NCI-H1694 treated with DMSO at 0.1 percent for 48 hours (cell line): ENCODE measurements around the gene ERI3.

Source experiments
- DNase-seq: peaks from one replicate; lab custom pipeline; 2025; lab: John Stamatoyannopoulos, UW

ERI3 gene

GRCh38 chr1:44236490-44237272, 118.4 kb downstream of the ERI3 start:
- no peak for DNase-seq

- no peak for DNase-seq
Measured at GRCh38 chr1:44235808-44236207, 119.2 kb downstream of the ERI3 start.

DNA sequence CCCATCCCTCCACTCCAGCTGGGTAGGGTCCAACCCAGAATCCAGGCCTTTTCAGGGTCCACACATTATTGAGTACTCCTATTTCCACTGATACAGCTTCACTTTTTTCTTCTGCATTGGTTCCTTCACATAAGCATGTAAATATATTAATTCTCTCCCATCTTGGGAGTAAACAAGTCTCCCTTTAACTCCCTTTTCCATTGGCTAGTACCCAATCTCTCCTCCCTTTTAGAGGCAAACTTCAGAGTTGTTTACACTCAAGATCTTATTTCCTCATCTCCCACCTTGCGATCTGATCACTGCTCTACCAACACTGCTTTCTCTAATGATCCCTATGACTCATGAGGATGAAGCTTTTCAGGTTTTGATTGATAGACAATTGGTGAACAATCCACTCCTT, 121.5 kb downstream of the ERI3 start:
- no peak for DNase-seq

GRCh38 chr1:44230796-44231195, 124.3 kb downstream of the ERI3 start:
- DNase-seq: no peak

DNA sequence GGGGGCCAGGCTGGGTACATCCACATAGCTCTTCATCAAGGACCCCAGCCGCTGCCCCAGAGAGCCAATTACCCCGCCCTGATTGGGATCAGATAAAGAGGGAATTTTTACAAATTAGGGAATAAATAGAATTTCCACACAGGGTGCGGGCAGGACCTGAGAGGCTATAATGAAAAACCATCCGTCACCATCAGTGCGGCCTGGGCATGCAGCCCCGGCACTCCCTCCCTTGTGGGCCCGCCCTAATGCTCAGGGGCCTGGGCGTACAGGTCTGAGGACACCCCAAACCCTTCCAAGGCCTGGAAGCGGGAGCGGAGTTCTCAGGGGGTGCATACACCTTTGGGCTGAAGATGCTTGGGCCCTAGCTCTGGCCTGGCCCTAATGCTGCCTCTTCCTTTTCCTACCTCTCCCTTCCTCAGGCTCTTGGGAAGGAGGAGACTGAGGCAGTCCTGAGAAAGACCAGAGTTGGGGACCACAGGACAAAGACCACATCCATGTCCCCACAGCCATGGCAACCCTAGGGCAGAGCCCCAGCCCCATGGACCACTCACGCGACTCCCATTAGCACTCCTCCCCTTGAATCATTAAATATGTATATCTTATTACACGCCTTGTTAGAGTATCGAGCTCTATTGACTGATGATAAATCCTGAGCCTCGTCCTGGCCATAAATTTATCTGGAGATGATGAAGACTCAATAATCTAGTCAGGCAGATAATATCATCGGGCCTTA, 125.5 kb downstream of the ERI3 start:
- DNase-seq: no peak

- no peak for DNase-seq
Measured at GRCh38 chr1:44228218-44228617, 126.8 kb downstream of the ERI3 start.

DNA sequence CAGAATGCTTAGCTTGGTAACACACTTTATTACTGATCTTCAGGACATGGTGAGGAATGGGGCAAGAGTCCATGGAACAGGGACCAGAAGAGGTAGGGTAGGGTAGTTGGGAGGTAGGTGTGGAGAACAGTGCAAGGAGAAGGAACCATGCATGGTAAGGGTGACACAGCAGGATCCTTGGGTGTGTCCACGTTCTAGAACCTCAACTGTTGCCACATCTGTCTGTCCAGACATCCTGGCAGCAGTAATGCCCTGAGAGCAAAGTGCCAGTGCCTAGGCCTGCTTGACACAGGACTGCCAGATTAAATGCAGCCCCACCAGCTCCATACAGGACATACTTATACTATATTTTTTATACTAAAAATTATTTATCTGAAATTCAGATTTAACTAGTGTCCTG, 127.8 kb downstream of the ERI3 start:
- DNase-seq: no peak

- DNase-seq: no peak
Measured at GRCh38 chr1:44225761-44226160, 129.3 kb downstream of the ERI3 start.

- DNase-seq: no peak
Measured at GRCh38 chr1:44223187-44223610, 131.9 kb downstream of the ERI3 start.

GRCh38 chr1:44222397-44223186, 132.5 kb downstream of the ERI3 start:
- no peak for DNase-seq

DNA sequence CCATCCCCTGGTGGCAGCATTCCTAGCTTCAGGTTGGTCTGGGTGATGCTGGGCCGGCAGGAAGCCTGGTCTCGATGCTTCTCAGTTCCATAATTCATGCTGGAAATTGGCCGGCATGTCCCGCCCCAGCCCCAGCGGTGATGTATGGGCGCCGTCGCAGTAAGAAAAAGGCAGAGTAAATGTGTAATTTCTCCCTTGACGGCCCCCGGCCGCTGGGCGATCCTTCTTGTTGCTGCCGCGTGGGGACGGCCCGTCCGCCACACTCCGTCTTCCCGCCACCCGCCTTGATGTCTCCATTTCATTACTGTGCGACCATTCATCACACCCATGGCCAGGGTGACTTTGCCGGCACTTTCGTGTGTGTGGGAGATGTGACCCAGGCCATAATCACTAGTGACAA, 133.3 kb downstream of the ERI3 start:
- no peak for DNase-seq

- no peak for DNase-seq
Measured at GRCh38 chr1:44220755-44221154, 134.3 kb downstream of the ERI3 start.

GRCh38 chr1:44220001-44220751, 134.9 kb downstream of the ERI3 start:
- no peak for DNase-seq

DNA sequence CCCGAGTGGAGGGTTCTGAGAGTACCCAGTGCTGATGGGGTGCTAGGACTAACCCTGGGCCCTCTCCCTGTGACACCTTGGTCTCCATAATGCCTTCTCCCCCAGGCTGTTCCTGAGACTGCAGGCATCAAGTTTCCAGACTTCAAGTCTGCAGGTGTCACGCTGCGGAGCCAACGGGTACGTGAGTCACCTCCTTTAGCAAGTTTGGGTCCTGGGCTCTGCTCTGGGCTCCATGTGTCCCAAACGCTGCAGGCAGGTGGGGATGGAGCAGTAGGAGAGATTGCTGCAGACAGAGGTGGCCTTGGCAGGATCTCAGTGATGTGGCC, 135.8 kb downstream of the ERI3 start:
- no peak for DNase-seq

DNA sequence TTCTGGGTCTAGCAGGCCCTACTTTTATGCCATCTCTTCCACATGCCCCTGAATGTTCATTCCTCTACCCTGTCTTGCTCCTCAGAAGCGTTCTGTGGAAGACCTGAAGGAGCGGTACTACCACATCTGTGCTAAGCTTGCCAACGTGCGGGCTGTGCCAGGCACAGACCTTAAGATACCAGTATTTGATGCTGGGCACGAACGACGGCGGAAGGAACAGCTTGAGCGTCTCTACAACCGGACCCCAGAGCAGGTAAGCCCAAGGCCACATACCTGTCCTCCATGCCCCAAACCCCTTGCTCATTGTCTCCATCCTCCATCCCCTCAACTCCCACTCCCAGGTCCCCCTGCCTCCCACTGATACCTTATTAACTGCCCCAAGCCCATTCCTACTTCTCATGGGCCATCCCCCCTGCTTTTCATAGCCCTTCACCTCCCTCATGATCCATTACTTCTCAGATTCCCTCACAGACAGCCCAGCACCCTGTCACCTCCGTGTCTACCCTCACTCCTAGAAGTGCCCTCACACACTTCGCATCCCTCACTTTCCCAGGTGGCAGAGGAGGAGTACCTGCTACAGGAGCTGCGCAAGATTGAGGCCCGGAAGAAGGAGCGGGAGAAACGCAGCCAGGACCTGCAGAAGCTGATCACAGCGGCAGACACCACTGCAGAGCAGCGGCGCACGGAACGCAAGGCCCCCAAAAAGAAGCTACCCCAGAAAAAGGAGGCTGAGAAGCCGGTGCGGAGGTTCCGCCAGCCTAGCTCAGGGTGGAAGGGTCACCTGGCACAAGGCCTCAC, 136.4 kb downstream of the ERI3 start:
- no peak for DNase-seq

GRCh38 chr1:44217809-44218410, 137.1 kb downstream of the ERI3 start:
- peak; percentile 34 for DNase-seq

DNA sequence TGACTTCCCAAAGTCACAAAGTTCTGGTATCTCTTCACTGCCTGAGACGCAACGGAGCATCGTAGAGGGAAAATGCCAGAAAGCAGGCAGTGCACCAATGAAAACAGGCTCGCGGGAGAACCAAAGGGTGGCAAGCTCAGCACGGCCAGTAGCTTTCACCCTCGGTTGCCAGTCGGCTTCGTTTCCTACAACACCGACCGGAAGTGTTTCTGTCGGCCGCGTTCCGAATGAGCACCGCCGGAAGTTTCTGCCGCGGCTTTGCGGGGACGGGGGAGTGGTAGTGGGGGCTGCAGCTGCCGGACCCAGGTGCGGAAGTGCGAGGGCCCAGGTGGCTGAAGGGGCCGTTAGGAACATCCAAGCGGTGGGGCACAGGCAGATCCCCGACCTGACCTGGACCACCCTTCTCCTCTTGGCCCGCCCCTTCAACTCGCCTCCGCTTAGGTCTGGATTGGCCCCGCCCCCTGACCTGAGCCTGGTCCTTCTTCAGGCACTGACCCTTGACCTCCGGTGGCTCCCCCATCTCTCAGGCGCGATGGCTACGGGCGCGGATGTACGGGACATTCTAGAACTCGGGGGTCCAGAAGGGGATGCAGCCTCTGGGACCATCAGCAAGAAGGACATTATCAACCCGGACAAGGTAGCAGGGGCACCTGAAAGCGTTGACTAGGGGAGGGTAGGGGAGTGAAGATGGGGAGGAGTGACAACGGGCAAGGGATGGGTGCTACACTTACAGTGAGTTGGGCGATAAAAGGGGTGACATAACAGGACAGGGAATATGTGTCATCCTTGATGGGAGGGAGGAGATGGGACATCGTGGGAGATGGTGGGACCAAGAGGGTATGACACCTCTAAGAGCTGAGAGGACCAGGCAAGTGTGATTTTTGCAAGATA, 141.6 kb downstream of the ERI3 start, which contains the start of gene DMAP1:
Gene DMAP1 (plus strand): TSS at position 250 of the 891 bp plus-strand sequence. CDS start 283 bp downstream, at position 533.
- peak; percentile 68 for DNase-seq

DNA sequence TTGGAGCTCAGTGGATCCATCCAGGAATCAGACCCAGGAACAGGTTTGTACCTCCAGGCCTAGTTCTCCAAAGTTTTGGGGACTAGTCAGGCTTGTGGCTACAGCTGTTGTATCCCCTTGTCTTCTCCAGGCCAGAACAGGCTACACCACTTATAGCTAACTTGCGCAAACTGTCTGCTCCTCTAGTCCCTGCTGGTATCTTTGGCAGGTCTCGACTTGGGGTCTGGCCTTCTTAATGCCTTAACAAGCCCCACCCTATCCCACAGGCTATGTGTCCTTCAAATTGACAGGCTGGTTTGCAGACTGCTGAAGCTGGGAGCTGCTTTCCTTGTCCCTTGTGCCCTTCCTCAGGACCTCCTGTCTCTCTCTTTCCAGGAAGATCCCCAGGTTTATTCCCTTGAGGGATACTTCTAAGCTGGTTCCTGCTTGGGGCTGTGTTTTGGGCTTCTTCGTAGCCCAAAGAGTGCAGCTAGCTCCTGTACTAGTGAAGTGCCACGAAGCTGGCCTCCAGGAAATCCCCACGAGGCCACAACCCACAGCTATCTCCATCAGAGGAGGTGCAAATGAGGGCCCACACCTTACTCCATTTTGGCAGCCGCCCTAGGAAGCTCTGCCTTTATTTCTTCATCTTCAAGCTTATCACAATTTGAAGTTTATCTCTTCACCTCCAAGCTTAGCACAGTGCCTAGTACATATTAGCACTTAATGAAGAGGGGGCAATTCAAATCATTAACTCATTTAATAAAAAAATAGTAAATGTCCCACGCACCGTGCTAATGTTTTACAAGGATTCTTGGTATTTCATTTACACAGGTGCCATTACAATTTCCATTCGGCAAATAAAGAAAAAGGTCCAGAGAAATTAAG, 142.5 kb downstream of the ERI3 start:
- no peak for DNase-seq

DNA sequence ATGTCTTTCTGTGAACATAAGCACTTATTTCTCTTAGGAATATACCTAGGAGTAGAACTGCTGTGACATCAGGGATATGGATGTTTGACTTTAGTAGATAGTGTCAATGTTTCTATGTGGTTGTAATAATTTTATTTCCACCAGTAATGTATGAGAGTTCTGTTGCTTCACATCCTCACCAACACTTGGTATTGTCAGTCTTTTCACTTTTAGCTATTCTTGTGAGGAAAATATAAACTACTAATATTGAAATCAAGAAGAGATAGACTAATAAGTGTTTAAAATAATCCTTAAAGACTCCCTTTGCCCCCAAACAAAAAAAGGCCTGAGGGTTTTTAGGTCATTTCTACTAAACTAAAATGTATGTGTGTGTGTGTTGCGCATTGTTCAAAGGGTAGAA, 144.5 kb downstream of the ERI3 start:
- DNase-seq: no peak
